Cardiac fibroblast (primary cell): ENCODE data around the gene SLC44A3.

Source experiments
- DNase-seq, 2 donors: peaks; one replicate each; pipeline versions ENCODE4 v3.0.0 to v3.0.0-alpha.2; 2010; ENCODE audit warnings: low read depth in 2 of 2
- H3K4me3 ChIP-seq, 2 donors: replicated peaks in 1 of 2; 1 replicate in 1 of 2; 2 replicates in 1 of 2; pipeline ENCODE4 v1.5.1; 2011; ENCODE audit warnings: low read depth in 2 of 2, low read length in 2 of 2, mild to moderate bottlenecking in 2 of 2, moderate library complexity in 1 of 2
- TF ChIP-seq, protein P1 (sequence below): IDR thresholded peaks from one replicate; pipeline ENCODE4 v1.5.1; 2011; ENCODE audit warnings: low read depth, mild to moderate bottlenecking, low read length, inconsistent platforms

SLC44A3 gene

GRCh38 chr1:94925004-94925403 lies 104.8 kb downstream of the SLC44A3 start:
- peak; percentile 44 to 62 for DNase-seq
- peak overlapping the region; percentile 85 to 87 for H3K4me3 ChIP-seq
- TF ChIP-seq, protein P1, sequence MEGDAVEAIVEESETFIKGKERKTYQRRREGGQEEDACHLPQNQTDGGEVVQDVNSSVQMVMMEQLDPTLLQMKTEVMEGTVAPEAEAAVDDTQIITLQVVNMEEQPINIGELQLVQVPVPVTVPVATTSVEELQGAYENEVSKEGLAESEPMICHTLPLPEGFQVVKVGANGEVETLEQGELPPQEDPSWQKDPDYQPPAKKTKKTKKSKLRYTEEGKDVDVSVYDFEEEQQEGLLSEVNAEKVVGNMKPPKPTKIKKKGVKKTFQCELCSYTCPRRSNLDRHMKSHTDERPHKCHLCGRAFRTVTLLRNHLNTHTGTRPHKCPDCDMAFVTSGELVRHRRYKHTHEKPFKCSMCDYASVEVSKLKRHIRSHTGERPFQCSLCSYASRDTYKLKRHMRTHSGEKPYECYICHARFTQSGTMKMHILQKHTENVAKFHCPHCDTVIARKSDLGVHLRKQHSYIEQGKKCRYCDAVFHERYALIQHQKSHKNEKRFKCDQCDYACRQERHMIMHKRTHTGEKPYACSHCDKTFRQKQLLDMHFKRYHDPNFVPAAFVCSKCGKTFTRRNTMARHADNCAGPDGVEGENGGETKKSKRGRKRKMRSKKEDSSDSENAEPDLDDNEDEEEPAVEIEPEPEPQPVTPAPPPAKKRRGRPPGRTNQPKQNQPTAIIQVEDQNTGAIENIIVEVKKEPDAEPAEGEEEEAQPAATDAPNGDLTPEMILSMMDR = no peak

GRCh38 chr1:94925561-94926125 lies 105.5 kb downstream of the SLC44A3 start:
- H3K4me3 ChIP-seq = peak overlapping the region; percentile 85 to 87
- peak; percentile 89 to 90 for DNase-seq
- TF ChIP-seq, protein P1 = no peak

GRCh38 chr1:94926126-94926914 lies 106.2 kb downstream of the SLC44A3 start:
- TF ChIP-seq, protein P1 = peak; percentile 23
- DNase-seq = peak; percentile 64 to 71
- H3K4me3 ChIP-seq = peak overlapping the region; percentile 85 to 87

GRCh38 chr1:94926915-94927404 lies 106.8 kb downstream of the SLC44A3 start, which contains the start of gene CNN3:
CNN3 (minus strand) TSS chr1:94927110; CDS start chr1:94926894, 216 bp downstream.
- TF ChIP-seq, protein P1 = no peak
- peak within 1 kb of the TSS; percentile 85 to 87 for H3K4me3 ChIP-seq
- peak; percentile 91 to 97 for DNase-seq

- DNase-seq = peak; percentile 55 to 67
- H3K4me3 ChIP-seq = peak overlapping the region; percentile 51 to 85
- TF ChIP-seq, protein P1 = no peak
Measured at GRCh38 chr1:94927405-94928175, 107.4 kb downstream of the SLC44A3 start.

GRCh38 chr1:94928293-94928939 lies 108.3 kb downstream of the SLC44A3 start:
- TF ChIP-seq, protein P1 = no peak
- peak overlapping the region; percentile 27 to 51 for H3K4me3 ChIP-seq
- DNase-seq = no peak
